NCI-H510A (cell line): Measurements from ENCODE around the gene EPSTI1.
"Not testable (repeated sequence)": the region's sequence is repeated elsewhere in the genome, so short reads cannot be mapped to it uniquely, and the experiment has no call there.

Experiments
- DNase-seq: peaks from one replicate; lab custom pipeline; 2025; lab: John Stamatoyannopoulos, UW

Gene EPSTI1

DNA sequence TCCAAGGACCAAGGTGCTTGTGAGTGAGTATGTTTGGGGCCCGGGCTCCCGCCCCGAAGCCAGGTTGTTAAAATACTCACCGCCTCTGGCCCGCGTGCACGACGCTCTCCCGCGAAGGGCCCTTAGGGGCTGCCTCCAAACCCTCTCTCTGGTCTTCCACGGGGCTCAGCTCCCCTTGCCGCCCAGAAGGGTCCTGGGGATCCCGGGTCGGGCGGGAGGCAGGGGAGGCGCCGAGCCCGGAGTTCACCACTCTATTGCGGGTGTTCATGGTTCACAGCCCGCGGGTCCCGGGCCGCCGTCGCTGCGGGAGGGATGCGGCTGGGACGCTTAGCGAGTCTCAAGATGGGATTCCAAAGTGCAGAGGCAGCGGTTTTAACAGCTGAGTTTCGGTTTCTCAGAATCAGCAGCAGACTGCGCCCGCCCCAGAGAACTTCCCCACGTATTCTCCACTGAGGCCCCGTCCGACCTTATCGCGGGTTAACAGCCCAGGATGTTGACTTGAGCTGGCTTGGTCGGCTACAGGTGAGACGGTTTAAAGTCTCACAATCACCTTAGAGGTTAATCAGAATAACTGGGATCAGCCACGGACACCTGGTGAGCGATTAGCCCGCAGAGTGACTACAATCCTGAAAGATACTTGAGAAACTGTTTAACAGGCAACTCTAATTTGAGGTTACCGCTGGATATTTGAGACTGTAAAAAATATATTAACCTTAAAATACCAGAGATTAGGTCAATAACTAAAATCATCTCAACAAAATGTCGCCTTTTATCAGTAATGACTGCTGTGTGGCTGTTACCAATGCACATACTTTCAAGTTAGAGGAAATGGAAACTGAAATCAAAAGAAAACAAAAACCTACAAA lies at the start of gene EPSTI1:
Gene EPSTI1 (minus strand): TSS at position 344 of the 866 bp plus-strand sequence. CDS start 76 bp downstream, at position 268.
- no peak for DNase-seq

DNA sequence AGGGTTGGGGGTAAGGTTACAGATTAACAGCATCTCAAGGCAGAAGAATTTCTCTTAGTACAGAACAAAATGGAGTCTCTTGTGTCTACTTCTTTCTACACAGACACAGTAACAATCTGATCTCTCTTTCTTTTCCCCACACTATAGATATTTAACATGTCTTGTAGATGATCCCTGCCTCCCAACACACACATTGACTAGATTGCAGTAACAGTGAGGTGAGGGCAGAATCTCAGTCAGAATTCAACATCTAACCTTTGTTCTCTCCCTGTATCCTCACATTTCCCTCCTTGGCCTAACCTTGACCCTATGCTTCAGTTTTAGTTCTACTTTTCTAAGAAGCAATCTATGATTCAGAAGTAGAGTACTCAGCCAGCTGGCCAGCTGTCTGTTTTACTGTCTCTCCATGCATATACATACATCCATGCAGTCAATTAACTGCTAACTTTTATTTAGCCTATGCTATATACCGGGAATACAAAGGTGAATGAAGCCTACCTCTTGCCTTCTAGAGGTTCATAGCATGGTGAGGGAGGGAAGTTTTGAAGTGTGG lies 49.4 kb upstream of the EPSTI1 start:
- no peak for DNase-seq

GRCh38 chr13:43040581-43041368 lies 48.7 kb upstream of the EPSTI1 start:
- not testable (repeated sequence) for DNase-seq

DNA sequence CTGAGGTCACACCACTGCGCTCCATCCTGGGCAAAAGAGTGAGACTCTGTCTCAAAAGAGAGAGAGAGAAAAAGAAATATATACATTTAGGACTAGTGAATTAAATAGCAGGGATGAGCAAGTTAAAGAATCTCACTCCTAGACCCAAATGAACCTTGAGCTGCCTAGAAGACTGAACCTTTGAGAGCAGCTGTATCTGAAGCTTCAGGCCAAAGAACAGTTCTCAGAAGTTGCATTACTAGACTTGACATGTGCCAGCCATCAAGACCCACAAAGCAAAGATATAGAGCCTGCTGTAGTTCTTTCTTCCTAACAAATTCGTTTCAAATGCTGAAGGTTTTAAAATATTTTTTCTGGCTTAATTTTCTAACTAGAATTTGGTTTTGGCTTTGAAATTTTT lies 47.9 kb upstream of the EPSTI1 start:
- no peak for DNase-seq

DNA sequence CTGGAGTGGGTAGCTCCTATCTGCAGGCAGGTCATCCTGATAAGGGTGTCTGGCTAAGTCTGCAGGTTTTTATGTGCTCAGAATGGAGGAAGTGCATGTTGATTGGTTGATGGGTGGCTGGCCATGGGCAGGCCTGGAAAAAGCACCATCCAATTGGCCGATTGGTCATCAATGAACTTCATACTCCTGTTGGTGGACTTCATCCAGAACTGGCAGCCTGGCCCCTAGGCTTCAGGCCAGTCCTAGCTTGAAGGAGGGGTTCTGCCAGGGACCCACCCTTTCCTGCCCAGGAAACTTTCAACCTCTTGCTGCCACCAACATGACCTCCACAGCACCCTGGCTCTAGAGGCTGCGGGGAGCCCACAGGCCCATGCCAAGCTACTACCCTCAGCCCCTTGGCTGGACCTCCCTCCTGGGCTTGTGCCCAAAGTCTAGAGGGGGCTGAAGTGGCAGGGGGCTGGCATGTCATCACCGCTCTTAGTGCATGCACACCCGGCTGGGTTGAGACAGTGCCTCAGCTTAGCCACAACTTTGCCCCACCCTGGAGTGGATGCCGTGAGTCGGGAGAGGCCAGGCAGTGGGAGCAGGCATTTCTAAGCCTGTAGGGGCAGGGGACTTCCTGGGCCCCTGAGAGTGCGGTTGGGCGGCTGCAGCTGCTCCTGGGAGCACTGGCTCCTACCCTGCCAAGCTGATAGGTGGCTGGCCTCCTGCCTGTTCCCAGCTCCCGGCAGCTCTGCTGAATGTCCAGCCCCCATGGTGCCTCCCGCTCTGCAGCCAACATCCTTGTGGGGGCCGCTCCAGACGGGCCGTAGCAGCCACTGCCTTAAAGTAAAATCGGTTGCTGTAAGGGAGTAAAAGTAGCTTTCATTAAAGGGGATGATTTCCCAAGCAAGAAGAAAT lies 44.6 kb upstream of the EPSTI1 start:
- DNase-seq = no peak

GRCh38 chr13:43033038-43033437 lies 41.0 kb upstream of the EPSTI1 start:
- no peak for DNase-seq

DNA sequence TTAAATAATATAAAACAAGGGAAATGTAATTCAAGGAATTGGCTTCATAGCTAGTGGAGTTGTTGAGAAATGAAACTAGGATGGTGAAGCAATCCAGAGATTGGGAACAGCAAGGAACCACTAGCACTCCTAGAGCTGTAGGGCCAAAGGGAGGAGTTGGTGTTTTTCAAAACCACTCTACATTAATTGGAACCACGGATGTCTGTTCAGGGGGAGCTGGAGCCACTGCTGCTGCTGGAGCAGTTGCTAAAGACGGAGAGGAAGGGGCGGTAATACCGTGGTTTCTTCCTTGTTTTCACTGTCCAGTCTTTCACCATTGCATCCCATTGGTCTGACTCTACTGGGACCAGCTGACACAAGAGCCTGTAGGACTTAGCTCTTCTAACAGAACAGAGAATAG lies 39.8 kb upstream of the EPSTI1 start:
- DNase-seq = no peak

DNA sequence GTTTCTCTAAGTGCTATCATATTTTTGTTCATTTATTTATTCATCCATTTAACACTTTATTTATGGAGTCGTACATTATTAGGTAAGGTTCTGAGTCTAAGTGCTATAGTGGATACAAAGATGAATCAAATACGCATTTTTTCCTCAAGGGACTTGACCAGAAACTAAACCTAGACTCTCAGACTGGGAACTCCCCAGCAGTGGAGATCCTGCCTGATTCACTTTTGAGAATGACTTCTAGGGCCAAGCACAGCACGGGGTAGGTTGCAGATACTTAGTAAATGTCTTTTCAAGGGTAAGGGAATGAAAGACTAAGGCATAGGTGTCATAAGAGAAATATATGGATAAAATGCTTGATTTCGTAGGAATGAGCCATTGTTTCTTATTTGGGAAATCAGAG lies 38.5 kb upstream of the EPSTI1 start:
- DNase-seq = no peak

GRCh38 chr13:43026262-43026661 lies 34.2 kb upstream of the EPSTI1 start:
- DNase-seq = no peak

GRCh38 chr13:43023289-43023963 lies 31.4 kb upstream of the EPSTI1 start, which contains the start of gene DNAJC15:
DNAJC15 (plus strand) TSS chr13:43023586; CDS start chr13:43023627, 41 bp downstream.
- peak; percentile 23 for DNase-seq

DNA sequence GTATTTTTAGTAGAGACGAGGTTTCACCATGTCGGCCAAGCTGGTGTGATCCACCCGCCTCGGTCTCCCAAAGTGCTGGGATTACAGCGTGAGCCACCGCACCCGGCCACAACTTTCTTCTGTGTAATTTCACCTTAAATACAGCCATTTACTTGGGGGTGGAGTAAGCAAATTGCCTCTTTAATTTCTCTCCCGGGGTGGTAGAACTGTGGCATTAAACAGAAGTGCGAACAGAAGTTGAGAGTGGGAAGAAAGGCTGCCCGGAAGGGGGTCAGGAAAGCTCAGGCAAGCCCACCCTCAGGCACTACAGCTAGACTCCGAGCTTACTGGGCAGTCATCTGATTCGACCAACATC lies 30.9 kb upstream of the EPSTI1 start:
- no peak for DNase-seq

DNA sequence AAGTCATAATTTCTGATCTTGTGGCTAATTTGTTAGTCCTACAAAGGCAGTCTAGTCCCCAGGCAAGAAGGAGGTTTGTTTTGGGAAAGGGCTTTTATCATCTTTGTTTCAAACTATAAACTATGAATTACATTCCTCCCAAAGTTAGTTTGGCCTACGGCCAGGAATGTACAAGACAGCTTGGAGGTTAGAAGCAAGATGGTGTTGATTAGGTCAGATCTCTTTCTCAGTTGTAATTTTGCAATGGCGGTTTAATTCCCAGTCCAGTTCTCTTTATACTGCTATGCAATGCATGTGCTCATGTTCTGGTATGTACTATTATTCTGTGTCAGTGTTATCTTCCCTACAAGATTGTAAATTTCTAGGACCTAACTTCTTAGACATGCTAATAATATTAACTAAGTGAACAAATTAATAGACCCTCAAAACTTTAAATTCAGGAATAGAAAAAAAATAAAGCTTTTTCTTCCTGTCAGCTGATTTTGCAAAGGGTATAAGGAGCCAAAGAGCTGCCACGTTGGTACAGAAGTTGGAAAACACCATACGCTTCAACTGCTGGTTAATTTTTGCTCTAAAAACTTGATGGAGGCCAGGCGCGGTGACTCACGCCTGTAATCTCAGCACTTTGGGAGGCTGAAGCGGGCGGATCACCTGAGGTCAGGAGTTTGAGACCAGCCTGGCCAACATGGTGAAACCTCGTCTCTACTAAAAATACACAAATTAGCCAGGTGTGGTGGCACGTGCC lies 30.1 kb upstream of the EPSTI1 start:
- no peak for DNase-seq

DNA sequence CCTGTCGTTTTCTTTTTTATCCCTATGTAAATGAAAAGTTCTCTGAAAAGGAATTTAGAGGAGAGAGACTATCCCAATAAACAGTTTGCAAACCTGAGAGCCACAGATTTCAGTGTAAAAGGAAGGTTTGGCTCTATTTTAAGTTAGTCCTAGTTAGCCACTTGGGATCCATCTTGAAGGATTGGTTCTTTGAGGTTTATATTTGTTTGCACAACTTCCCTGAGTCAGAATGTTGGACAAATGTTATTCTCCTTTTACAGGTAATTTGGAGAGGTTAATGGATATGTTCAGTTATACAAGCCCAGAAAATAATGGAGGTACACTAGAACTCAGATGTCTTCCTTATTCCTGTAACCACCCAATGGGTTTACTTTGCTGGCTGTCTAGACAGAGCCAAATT lies 28.8 kb upstream of the EPSTI1 start:
- no peak for DNase-seq

DNA sequence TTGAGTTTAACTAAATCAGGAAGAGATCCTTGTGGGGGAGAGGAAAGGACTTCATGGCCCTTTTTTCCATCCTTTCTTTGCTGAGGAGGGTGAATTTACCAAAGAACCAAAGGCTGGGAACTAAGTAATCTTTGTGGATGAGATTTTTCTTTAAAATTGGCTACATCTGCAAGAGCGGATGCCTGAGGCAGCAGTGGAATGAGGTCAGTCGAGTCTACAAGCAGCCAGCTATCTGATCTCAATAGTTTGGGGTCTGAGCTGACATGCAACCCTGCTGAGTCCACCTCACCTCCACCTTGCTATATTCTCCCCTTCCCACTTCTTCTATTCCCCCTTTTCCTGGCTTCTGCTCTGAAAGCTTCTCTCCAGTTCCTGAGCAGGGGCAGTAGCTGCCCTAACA lies 27.8 kb upstream of the EPSTI1 start:
- DNase-seq = no peak

DNA sequence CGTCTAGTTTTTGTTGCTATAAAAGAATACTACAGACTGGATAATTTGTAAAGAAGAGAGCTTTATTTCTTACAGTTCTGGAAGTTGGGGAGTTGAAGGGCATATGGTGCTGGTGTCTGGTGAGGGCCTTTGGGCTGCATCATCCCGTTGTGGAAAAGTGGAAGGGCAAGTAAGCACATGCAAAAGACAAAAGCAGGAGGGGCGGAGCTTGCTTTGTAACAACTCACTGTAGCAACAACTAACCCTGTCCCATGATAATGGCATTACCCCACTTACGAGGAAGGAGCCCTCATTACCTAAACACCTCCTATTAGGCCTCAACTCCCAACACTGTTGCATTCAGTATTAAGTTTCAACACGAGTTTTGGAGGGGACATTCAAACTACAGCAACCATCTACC lies 24.2 kb upstream of the EPSTI1 start:
- DNase-seq = no peak

GRCh38 chr13:43014162-43014561 lies 22.1 kb upstream of the EPSTI1 start:
- DNase-seq = no peak

GRCh38 chr13:43009506-43009905 lies 17.5 kb upstream of the EPSTI1 start:
- no peak for DNase-seq

DNA sequence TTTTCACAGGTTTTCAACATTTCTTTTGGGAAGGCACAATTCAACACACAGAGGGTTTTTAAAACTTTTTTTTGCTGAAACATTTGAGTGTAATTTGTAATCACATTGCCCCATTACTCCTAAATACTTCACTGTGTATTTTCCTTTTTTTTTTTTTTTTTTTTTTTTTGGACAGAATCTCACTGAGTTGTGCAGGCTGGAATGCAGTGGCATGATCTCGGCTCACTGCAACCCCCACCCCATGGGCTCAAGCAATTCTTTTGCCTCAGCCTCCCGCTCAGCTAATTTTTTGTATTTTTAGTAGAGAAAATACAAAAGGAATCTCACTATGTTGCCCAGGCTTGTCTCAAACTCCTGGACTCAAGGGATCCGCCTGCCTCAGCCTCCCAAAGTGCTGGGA lies 16.6 kb upstream of the EPSTI1 start:
- no peak for DNase-seq

- no peak for DNase-seq
Observed at GRCh38 chr13:43006893-43007631, 15.0 kb upstream of the EPSTI1 start.
